ENCODE results near the gene TNS3. TPM values are rescaled to one million over a fixed set of nuclear protein-coding genes. Genes with fewer than 3 reads are reported as not detected.

Gene TNS3
- total and polyA plus RNA-seq, 10 of the 15 experiments (the other 5 are each of a cell fraction or from before 2014, with no cell fraction given) = 0.27 to 2.7 (median 0.79) TPM

- Histone ChIP-seq H3K79me2 (ENCODE audit: control insufficient read depth, insufficient read depth, low read length) (peaks cover 2% of the 10 kb centered on the region), H3K27me3 (replicated peaks in 1 of 2; ENCODE audit: control insufficient read depth in 2 of 2, insufficient read depth in 2 of 2, low read length in 1 of 2) (no peaks in the 10 kb centered on the region), H3K36me3 (ENCODE audit: control insufficient read depth in 2 of 2, insufficient read depth in 2 of 2, low read length in 1 of 2) (no peaks in the 10 kb centered on the region), H3K4me2 (ENCODE audit: control insufficient read depth, insufficient read depth) (peak overlapping the region; percentile 17), H2AFZ (ENCODE audit: control insufficient read depth, low read depth, low read length) (no peak overlapping the region), H3K9ac (ENCODE audit: control insufficient read depth, insufficient read depth, low read length) (no peak overlapping the region), H4K20me1 (ENCODE audit: control insufficient read depth, insufficient read depth) (no peaks in the 10 kb centered on the region), H3K27ac (ENCODE audit: control insufficient read depth, insufficient read depth) (no peak overlapping the region), H3K4me1 (ENCODE audit: control insufficient read depth, insufficient read depth, low read length) (peaks cover 24% of the 10 kb centered on the region), H3K4me3 (no peak overlapping the region), H3K9me3 (replicated peaks; ENCODE audit: control insufficient read depth, insufficient read depth, low read length) (no peaks in the 10 kb centered on the region)
- 44% methylated on average over 24 of the region's 24 CpGs for WGBS (ENCODE audit: insufficient coverage, insufficient replicate concordance, low lambda C conversion rate, missing lambda C conversion rate)
- POLR2A ChIA-PET = no interaction called here
- RAD21 ChIA-PET (ENCODE audit: unreplicated experiment) = no interaction called here
- in situ Hi-C loops (cut with MboI) (no loop called here), intact Hi-C loops (cut with micrococcal nuclease; ENCODE audit: unreplicated experiment) (no loop called here)
- FAIRE-seq = no peak
- peak; percentile 32 for DNase-seq (ENCODE audit: low read depth, low spot score)
- no TSS peak for BruUV-seq (replicated peaks)
- peak; percentile 86 for ATAC-seq
- CTCF ChIA-PET = no interaction called here
- SMC1A ChIA-PET (ENCODE audit: uncharacterized antibody, unreplicated experiment) = no interaction called here
- TF ChIP-seq ZBTB4 (CRISPR knock-in tag; IDR thresholded peaks at IDR 0.05) (no peak), FOXK2 (IDR thresholded peaks at IDR 0.05) (no peak), ZZZ3 (IDR thresholded peaks at IDR 0.05; ENCODE audit: control insufficient read depth, insufficient read length, low read depth) (no peak), STAT1 (conservative IDR thresholded peaks at IDR 0.05) (no peak), HDAC6 (IDR thresholded peaks at IDR 0.05; ENCODE audit: unreplicated experiment) (no peak), RFX5 (IDR thresholded peaks at IDR 0.05; ENCODE audit: low read depth, low read length) (no peak), PRDM15 (CRISPR knock-in tag; IDR thresholded peaks at IDR 0.05) (no peak), MTA2 (IDR thresholded peaks at IDR 0.05; ENCODE audit: low read depth) (no peak), ZNF687 (IDR thresholded peaks at IDR 0.05) (no peak), STAT3 (IDR thresholded peaks at IDR 0.05; ENCODE audit: low read depth, low read length) (no peak)
Observed at GRCh38 chr7:47474937-47475879, 106.7 kb downstream of the TNS3 start.

All from GM12878 (cell line).